SIG-M5 treated with dmso at 0.1 percent for 504 hours (cell line): ENCODE measurements around the gene SHLD2.
"Not testable (repeated sequence)": the region's sequence is repeated elsewhere in the genome, so short reads cannot be mapped to it uniquely, and the experiment has no call there.

ENCODE experiments used
- DNase-seq: peaks from one replicate; lab custom pipeline; 2025; ENCODE audit not compliant: unreplicated experiment; lab: John Stamatoyannopoulos, UW

The SHLD2 gene

GRCh38 chr10:87083576-87084290 is 11.3 kb upstream of the SHLD2 start:
- not testable (repeated sequence) for DNase-seq

GRCh38 chr10:87084291-87084782 is 10.7 kb upstream of the SHLD2 start:
- DNase-seq: not testable (repeated sequence)

- DNase-seq: no peak
These were observed 9.5 kb upstream of the SHLD2 start for GRCh38 chr10:87085537-87085936.

- DNase-seq: no peak
These were observed 5.3 kb upstream of the SHLD2 start for GRCh38 chr10:87089746-87090145.

- DNase-seq: no peak
These were observed 4.2 kb upstream of the SHLD2 start for GRCh38 chr10:87090779-87091178.

- DNase-seq: peak; percentile 25
These were observed 2.6 kb upstream of the SHLD2 start for GRCh38 chr10:87092376-87092860.

GRCh38 chr10:87092861-87093631 is 2.0 kb upstream of the SHLD2 start:
- DNase-seq: peak; percentile 51

GRCh38 chr10:87093632-87094372 is 1.2 kb upstream of the SHLD2 start:
- DNase-seq: peak; percentile 34

GRCh38 chr10:87095236-87095945 is 385 bp downstream of the SHLD2 start:
- peak; percentile 68 for DNase-seq

- no peak for DNase-seq
These were observed 7.0 kb downstream of the SHLD2 start for GRCh38 chr10:87101996-87102395.

- not testable (repeated sequence) for DNase-seq
These were observed 9.7 kb downstream of the SHLD2 start for GRCh38 chr10:87104727-87105126.

- no peak for DNase-seq
These were observed 10.6 kb downstream of the SHLD2 start for GRCh38 chr10:87105446-87106124.

- DNase-seq: not testable (repeated sequence)
These were observed 23.1 kb downstream of the SHLD2 start for GRCh38 chr10:87118122-87118521.

- not testable (repeated sequence) for DNase-seq
These were observed 24.0 kb downstream of the SHLD2 start for GRCh38 chr10:87119029-87119428.

- not testable (repeated sequence) for DNase-seq
These were observed 28.3 kb downstream of the SHLD2 start for GRCh38 chr10:87123351-87123750.

- not testable (repeated sequence) for DNase-seq
These were observed 32.0 kb downstream of the SHLD2 start for GRCh38 chr10:87127048-87127447.

- DNase-seq: not testable (repeated sequence)
These were observed 32.7 kb downstream of the SHLD2 start for GRCh38 chr10:87127607-87128156.

- DNase-seq: peak; percentile 15
These were observed 37.2 kb downstream of the SHLD2 start for GRCh38 chr10:87132176-87132575.

- not testable (repeated sequence) for DNase-seq
These were observed 38.9 kb downstream of the SHLD2 start for GRCh38 chr10:87133936-87134335.

- not testable (repeated sequence) for DNase-seq
These were observed 39.4 kb downstream of the SHLD2 start for GRCh38 chr10:87134440-87134839.
